ENCODE results near the gene RHBDD3.

DNA sequence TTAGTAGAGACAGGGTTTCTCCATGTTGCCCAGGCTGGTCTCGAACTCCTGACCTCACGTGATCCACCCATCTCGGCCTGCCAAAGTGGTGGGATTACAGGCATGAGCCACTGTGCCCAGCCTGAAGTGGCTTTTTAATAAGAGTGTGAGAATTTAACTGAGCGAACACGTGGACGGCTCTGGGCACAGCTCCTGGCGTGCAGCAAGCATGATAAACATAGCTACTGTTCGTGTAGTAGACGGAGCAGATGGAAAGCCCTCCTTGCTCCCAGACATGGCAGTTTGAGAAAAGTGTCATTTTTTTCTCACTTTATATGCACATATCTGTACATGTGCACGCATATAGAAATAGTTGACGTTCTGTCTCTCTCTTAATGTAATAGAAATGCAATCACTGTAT, 55.0 kb downstream of the RHBDD3 start:
- TF ChIP-seq, protein P1, sequence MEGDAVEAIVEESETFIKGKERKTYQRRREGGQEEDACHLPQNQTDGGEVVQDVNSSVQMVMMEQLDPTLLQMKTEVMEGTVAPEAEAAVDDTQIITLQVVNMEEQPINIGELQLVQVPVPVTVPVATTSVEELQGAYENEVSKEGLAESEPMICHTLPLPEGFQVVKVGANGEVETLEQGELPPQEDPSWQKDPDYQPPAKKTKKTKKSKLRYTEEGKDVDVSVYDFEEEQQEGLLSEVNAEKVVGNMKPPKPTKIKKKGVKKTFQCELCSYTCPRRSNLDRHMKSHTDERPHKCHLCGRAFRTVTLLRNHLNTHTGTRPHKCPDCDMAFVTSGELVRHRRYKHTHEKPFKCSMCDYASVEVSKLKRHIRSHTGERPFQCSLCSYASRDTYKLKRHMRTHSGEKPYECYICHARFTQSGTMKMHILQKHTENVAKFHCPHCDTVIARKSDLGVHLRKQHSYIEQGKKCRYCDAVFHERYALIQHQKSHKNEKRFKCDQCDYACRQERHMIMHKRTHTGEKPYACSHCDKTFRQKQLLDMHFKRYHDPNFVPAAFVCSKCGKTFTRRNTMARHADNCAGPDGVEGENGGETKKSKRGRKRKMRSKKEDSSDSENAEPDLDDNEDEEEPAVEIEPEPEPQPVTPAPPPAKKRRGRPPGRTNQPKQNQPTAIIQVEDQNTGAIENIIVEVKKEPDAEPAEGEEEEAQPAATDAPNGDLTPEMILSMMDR (IDR thresholded peaks at IDR 0.05) = no peak
- no peak for TF ChIP-seq POLR2A (IDR thresholded peaks at IDR 0.05)
